HCEC 1CT (cell line): ENCODE data around the gene MAPRE2.
"Not testable (repeated sequence)": the region's sequence is repeated elsewhere in the genome, so short reads cannot be mapped to it uniquely, and the experiment has no call there.

Experiments
- DNase-seq: peaks from one replicate; pipeline ENCODE4 v3.0.0-alpha.2; 2017

Gene MAPRE2

DNA sequence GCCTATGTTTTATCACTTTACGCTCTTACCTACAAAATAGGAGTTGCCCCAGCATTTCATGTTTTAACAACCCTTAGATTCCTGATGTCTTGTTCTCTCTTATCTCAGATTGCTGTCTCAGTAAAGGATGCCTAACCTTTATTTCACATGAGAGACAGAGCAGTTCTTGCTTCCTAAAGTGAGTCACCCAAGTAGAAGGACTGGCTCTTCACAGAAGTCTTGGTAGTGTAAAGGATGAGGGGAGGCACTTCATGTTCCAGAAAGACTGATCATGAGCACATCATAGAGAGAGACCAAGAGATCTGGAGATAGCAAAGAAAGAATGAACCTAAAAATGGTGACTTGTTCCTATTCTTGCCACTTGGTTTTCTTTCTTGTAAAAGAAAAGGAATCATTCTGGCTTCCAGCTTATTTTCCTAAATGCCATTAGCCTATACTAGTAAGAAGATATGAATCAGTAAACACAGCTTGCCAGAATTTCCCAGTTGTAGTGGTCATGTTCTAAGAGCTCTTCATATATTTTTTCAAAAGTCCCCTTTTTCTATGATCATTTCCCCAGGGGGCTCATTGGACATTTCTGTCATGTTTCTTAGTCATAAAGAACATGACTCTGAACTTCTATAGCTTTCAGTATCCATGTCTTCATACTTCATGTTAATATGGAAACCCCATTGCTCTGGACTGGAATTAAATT, 54.9 kb downstream of the MAPRE2 start:
- no peak for DNase-seq

DNA sequence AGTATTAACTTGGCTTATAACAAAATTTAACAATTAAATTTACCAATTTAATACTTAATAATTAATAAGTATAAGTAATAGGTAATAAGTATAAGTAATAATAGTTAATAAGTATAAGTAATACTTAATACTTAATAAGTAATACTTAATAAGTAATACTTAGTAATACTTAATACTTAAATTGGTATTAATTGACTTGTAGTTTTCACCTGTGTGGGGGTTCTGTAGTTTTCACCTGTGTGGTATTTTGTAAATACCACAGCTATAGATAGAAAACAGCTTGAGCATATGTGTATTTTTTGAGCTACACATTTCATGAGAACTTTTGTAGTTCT, 55.4 kb downstream of the MAPRE2 start:
- DNase-seq: no peak

DNA sequence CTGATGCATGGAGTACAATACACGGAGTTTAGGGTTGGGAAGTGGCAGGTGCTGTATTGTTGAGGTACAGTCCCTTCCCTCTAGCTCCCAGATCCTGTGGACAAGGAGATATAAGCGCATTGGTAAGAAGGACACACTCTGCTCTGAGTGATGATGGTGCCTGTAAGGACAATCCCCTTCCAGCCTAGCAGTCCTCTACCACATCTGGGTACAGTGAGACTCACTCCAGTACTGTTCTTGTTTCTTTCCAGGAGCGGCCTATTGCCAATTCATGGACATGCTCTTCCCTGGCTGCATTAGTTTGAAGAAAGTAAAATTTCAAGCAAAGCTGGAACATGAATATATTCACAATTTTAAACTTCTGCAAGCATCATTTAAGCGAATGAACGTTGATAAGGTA, 56.0 kb downstream of the MAPRE2 start:
- no peak for DNase-seq

DNA sequence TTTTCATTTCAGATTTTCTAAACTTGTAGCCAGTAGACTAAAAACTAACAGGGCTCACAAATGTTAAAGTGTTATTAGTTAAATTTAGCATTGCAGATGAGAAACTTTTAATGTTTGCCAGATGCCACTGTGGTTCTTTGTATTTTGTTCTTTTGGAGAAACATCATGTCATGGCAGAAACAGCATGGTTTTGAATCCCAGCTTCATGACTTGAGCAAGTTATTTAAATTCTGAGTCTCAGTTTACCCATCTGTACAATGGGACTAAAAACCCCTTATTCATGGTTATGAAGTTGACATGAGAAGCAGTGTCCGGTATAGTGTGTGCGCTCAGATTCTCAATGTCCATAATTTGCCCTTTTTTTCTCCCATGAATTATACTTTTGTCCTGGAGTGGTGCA, 56.5 kb downstream of the MAPRE2 start:
- DNase-seq: no peak

DNA sequence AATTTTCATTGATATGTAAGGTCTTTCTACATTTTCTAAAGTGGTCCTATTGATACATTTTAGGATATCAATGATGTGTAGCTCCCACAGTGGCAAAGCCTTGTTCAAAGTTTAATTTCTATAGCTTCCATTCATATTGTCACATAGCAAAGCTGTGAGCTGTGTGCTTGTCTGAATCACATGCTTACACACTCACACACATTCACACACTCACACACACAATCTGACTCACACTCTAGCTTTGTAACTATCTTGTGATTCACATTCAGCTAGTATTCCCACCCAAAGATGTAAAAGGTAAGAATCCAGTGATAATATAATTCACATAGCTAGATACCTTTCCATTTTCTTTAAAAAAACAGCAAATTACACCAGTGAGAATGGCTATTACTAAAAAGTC, 58.7 kb downstream of the MAPRE2 start:
- peak; percentile 66 for DNase-seq

DNA sequence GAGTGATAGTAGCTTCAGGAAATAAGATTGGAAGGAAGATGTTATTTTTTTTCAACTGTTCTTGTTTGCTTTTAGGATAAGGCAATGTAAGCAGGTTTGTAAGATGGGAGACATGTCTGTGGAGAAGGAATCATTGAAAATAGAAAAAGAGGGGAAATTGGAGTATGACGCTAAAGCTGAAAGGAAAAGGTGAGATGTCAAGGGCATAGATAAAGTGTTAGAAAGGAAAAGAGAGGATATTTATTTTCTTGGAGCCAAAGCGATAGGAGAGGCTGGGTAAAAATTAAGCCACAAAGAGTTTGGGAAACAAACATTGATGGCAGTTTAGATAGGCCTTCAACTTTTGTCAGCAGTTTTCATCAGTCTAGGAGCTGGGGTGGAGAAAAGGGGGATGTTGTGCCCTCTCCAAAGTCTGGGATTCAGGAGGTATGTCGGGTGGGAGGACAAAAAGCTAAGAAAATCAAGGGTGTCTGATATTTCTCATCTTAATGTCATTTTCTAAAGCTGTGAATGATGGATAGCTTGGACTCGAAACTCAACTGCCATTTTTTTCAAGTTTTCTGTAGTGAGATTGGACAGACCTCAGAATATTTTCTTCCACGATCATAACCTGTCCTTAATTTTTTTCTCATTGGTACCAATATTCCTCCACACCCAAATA, 63.3 kb downstream of the MAPRE2 start:
- no peak for DNase-seq

DNA sequence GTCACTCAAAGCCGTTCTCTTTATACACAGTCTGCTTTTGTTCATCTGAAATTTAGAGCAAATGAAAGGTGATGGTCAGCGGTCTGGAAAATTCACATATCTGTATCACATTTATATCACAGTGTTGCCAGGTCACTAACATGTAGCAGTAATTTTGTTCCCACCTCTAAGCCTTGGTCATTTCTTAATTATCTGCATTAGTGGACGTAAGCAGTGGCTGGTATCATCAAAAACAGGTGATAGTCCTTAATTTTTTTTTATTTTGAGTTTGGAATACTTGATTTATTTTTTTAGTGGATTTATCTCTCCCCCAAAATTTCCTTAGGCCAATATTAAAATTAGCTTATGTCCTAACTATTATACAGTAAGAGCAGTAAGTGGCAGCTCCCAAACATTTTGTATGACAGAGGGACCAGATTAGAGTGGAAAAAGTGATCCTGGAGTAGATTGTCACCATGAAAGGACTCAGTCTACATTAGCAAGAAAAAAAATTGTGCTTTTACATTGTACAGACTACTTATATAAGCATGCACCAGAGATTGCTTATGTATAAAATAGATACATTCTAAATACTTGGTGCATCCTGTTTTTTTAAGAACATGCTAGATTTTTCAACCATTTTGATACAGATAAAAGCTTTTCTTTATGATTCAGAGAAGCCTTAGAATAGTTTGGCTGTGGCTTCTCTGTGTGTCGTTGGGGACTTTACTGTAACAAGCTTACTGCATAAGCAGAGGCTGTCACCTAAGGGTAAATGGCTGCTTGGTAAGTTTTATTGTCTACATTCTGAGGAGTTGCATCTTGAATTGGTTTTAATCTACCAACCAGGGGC, 65.0 kb downstream of the MAPRE2 start:
- no peak for DNase-seq

DNA sequence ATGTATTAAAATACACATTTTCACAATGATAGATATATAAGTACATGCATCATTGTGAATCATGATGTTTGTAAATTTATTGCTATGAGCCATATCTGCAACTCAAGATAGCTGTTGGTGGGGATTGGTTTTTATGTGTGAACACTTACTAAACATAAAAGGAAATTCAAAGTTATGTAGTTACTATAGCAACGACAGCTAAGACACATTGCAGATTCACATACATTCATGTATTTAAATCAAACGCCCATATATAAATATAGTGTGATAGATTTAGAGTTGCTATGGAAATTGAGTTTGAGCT, 65.6 kb downstream of the MAPRE2 start:
- peak; percentile 36 for DNase-seq

DNA sequence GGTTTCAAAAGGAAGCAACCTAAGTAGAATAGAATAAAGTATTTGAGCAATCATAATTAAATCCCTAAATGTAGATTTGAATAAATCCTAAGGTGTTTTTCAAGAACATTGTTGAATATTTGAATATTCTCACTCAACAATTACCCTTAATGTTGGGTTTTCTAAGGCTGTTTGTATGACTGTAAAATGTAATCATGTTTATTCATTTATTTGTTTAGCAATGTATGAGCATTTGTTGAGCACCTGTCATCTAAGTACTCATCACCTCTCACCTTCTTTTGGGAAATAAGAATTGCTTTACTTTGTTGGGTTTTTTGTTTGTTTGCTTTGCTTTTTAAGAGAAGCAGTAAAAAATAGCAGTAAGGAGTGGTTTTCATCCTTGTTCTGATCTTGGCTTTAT, 66.0 kb downstream of the MAPRE2 start:
- DNase-seq: no peak

DNA sequence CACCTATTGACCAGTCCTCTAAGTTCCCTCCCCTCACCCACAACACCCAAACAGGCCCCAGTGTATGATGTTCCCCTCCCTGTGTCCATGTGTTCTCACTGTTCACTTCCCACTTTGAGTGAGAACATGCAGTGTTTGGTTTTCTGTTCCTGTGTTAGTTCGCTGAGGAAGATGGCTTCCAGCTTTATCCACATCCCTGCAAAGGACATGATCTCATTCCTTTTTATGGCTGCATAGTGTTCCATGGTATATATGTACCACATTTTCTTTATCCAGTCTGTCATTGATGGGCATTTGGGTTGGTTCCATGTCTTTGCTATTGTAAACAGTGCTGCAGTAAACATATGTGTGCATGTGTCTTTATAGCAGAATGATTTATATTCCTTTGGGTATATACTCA, 66.9 kb downstream of the MAPRE2 start:
- not testable (repeated sequence) for DNase-seq

DNA sequence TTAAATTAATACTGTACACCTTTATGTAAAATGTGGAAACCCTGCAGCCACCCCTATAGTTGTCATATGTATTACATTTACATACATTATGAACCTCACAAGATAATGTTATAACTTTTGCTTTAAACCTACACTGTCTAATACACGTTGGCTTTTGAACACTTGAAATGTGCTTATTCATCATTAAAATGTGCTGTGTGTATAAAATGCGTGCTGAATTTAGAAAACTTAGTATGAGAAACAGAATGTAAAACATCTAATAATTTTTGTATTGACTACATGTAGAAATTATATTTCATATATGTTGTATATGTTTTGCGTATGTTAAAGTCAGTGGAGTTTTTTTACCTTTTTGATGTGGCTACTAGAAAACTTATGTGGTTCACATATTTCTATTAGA, 68.8 kb downstream of the MAPRE2 start:
- DNase-seq: no peak

DNA sequence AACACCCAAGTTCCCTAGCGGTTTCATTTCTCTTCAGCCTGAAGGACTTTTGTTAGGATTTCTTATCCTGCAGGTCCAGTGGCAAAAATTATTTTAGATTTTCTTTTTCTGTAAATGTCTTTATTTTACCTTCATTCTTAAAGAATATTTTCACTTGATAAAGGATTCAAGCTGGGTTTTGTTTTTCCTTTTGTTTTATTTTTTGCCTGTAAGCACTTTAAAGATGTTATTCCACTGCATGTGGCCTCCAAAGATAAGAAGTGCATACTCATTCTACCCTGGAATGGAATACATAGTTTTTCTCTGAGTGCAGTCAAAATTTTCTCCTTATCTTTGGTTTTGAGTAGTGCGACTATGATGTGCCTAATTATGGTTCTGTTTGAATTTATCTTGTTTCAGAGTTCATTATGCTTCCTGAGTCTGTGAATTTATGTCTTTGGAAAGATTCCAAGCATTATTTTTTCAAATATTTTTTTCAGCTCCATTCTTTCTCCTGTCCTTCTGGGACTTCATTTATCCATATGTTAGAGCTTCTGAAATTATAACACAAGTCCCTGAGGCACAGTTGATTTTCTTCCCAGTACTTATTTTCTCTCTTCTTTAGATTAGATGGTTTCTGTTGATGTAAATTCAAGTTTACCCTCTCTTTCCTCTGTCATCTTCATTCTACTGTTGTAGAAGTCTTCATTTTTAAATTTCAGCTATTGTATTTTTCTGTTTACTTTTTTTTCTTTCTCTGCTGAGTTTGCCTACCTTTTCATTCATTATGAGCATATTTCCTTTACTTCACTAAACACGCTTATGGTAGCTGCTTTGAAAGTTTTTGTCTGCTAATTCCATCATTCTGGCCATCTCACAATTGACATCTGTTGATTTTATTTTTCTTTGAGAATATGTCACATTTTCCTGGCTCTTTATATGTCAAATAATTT, 69.6 kb downstream of the MAPRE2 start:
- DNase-seq: no peak

DNA sequence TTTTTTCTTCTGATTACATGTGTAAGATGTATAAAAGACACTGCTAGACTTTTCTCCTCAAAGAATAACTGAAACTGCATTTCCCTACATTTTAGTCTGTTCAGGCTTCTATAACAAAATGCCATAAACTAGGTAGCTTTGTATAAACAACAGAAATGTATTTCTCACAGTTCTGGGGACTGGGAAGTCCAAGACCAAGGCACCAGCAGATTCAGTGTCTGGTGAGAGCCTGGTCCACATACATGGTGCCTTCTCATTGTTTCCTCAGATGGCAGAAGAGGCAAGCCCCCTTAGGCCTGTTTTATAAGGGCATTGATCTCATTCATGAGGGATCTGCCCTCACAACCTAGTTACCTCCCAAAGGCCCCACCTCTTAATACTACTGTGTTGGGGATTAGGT, 71.5 kb downstream of the MAPRE2 start:
- no peak for DNase-seq

DNA sequence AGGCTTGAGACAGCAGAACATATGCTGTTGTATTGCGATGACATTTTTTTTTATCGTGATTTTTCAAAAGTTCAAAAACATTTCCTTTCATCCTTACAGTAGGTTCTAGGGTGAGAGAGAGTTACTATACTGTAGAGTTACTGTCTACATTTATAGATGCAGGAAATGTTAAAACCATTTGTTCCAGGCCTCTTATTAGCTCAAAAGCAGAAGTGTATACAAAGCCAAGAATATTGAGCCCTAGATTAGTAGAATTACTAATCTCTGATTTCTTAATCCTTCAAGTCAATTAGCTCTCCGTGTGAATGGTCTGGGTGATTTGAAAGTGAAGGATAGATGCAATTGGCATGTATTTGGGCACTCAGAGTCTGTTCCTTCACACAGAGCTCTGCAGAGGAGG, 73.1 kb downstream of the MAPRE2 start:
- no peak for DNase-seq

DNA sequence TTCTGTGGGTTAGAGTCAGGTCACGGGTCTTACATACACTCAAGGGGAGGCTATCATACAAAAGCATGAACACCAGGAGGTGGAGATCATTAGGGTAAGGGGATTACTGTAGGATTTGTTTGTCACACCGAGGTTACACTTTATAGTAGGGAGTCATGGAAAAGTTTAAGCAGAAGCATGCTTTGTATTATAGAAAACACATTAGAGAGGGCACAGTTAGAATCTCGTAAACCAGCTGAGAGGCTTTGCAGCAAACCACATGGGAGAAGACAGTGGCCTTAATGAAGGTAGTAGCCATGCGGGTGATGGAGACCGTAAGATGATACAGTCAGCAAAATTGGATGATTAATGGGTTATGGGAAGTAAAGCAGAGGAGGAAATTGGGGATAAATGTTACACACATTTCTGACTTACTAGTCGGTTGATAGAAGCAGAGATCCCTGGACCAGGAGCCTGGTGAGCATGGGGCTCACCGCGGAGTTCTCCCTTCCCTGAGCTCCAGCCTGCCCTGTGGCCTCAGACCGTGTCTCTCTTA, 75.6 kb downstream of the MAPRE2 start:
- DNase-seq: no peak

DNA sequence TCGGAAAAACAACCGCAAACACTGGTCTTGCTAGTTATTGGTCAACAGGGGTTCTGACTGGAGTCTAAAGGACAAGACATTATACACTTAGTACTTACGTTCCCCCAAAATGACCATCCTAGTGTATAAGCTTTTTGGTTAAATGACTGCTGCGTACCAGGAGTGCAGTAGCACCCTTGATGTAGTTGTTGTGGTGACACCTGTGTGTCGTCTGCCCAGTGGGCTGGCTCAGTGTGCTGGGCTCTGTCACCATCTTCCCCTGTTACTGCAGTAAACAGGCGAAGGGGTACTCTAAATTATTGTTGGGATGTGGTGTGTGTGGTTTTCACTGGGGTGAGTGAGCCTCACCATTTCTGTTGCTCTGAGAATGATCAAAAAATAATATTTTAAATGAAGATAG, 76.2 kb downstream of the MAPRE2 start:
- no peak for DNase-seq

DNA sequence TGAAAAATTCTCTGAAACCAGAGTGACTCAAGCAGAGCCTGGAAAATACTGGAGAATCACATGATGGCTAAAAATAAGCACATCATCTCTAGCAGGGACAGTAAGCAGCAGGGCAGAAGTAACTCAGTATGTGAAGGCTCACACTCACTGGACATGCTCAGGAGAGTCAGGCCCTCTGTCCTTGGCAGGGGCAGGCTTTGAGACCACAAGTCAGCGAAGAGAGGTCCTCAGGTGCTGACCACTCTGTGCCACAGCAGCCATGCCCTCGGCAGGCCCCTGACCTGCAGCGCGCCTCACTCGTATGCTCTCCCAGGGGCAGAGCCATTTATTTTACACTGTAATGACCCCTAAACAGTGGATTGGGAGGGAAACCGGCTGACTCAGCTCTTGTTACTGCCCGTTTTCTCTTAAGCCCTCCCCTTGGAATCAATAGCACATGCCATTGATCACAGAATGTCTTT, 76.8 kb downstream of the MAPRE2 start:
- DNase-seq: peak; percentile 62

DNA sequence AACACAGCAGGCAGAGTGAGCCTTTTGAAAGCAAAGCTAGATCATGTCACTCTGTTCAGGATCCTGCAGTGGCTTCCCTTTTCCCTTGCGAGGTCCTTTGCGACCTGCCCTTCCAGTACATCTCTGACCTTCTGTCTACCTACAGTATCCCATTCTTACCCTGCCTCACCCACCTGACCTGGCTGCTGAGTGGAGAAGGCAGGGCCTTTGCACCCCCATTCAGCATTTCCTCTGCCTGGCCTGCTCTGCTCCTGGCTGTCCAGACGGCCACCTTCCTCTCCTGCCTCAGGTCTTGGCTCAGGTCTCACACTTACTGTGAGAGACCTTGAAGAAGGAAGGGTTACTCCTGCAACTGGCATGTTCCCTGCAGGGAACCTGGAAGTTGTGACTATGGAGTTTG, 77.4 kb downstream of the MAPRE2 start:
- DNase-seq: no peak

DNA sequence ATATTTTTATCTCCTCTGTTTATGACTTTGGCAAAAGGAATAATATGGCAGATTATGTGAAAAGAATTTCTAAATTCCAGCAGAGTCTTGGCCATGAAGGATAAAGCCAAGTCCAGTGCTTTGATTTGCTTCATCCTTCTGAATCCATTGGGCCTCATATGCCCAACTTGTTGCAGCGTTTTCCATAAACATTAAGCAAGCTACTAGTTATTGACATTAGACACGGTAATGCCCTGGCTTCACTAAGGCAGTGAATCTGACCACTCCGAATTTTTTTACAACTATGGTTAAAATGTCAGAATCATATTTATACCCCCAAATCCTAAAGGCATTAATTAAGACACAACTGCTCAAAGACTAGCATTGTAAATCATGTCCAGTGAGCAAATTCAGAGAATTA, 79.8 kb downstream of the MAPRE2 start:
- DNase-seq: no peak

DNA sequence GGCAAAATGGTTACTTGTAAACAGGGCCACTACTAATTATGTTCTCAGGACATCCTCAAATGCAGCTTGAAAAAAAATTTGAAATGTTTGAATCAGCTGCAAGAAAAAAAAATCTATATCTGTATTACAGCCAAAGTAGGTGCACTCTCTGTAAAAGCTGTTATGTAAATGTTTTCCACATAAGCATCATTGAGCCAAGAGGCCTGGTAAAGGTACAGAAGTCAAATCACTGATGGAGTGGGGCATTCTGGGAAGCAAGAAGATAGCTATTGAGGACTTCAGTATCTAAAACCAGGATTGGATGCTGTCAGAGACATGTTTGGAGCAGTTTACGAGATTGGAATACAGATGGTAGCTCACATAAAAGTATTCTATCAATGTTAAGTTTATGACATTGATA, 80.3 kb downstream of the MAPRE2 start:
- DNase-seq: no peak

DNA sequence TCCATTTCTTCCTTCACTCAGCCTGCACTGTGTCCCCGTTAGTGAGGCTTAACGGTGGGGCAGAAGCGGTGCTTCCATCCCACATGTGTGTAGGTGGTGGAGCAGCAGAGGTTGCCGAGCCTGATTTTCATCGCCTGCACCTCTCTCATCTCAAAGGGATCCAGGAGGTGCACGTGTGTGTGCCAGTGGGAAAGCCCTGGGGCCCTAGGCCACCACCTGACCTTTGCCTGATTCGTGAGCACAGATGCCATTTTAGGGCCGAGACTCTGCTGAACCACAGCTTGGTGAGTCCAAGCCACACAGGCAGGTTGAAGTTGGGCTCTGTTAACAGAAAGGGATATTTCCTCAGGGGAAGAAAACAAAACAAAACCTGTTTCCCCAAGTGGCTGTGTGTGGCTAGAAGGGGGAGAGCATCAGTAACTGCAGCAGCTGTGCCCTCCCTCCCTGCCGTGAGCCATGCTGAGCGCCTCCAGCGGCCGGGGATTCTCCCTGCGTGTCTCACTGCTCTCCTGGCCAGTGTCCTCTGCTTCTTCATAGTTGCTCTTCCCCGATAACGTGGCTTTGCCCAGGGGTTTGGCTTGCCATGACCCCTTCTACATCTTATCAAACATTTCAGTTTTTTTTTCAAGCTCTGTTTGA, 81.5 kb downstream of the MAPRE2 start:
- DNase-seq: no peak

DNA sequence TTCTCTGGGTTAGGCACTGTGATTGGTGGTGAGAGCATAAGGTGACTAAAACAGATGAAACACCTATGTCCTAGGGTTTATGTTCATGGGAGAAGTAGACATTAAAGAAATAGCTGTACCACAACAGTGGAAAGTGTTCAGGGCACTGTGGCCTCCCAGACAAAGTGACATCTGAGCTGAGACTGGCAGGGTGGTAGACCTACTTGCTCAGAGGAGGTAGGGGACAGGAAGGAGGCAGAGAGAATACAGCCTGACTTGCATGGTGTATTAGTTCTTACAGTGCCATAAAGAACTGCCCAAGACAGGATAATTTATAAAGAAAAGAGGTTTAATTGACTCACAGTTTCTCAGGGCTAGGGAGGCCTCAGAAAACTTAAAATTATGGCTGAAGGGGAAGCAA, 82.6 kb downstream of the MAPRE2 start:
- no peak for DNase-seq
